ENCODE results near the gene PDZD7. TPM values are rescaled to one million over a fixed set of nuclear protein-coding genes. Genes with fewer than 3 reads are reported as not detected.

The PDZD7 gene
- total and polyA plus RNA-seq, 9 of the 15 experiments (the other 6 are each of a cell fraction or from before 2014, with no cell fraction given), result 0.04 to 0.24 (median 0.08) TPM; not detected in 3

DNA sequence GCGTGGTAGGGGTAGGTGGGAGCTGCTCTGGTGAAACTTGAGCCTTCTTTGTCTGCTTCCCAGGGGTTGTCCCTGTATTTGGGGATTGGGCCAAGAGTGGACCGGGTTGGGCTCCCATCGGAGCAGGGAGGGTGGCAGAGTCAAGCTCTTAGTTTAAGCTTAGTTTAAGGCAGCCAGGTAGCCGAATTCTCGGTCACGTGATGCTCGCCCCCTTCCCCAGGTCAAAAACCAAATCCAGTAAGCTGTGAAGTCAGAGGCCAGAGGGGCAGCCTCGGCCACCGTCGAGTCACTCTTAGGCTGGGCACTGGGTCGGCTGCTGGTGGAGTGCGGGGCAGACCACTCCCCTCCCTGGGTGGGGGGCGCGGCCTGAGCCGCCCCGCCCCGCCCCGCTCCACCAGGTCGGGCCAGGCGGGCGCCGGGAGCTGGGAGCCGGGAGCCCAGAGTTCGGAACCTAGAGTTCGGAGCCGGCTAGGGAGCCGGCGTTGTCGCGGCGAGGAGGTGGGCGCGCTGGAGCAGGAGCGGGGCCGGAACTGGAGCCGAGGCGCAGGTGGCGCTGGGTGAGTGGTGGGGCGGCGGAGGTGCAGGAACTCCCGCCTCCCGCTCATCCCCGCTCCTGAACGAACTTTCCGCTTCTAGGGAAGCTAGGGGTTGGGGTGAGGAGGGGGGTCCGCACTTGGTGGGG is 34.1 kb downstream of the PDZD7 start (continued):
- no peak for TF ChIP-seq SRSF1 (IDR thresholded peaks at IDR 0.05; ENCODE audit: low read depth, low read length)
- no peak for TF ChIP-seq FOXA3 (CRISPR knock-in tag; conservative IDR thresholded peaks at IDR 0.05 in 1 of 2, IDR thresholded peaks at IDR 0.05 in 1 of 2)
- TF ChIP-seq RHOXF2B (CRISPR knock-in tag; conservative IDR thresholded peaks at IDR 0.05), result no peak
- no peak for TF ChIP-seq CBX2 (IDR thresholded peaks at IDR 0.05; ENCODE audit: insufficient read depth, low read length, poor library complexity, severe bottlenecking)
- peak; percentile 71 for TF ChIP-seq ZBTB7A (IDR thresholded peaks at IDR 0.05; ENCODE audit: borderline replicate concordance, control insufficient read depth, low read depth, low read length)
- no peak for TF ChIP-seq TGIF2 (CRISPR knock-in tag; IDR thresholded peaks at IDR 0.05)
- peak; percentile 47 for TF ChIP-seq CBFA2T2 (conservative IDR thresholded peaks at IDR 0.05)
- TF ChIP-seq PHF8 (IDR thresholded peaks at IDR 0.05; ENCODE audit: borderline replicate concordance, low read length), result peak; percentile 25; the same call in 1 of the 2 replicates
- TF ChIP-seq ZNF431 (CRISPR knock-in tag; IDR thresholded peaks at IDR 0.05), result no peak
- TF ChIP-seq SMAD4 (CRISPR knock-in tag; conservative IDR thresholded peaks at IDR 0.05), result no peak
- no peak for TF ChIP-seq DNMT1 (IDR thresholded peaks at IDR 0.05)
- no peak for TF ChIP-seq TRIM25 (IDR thresholded peaks at IDR 0.05; ENCODE audit: borderline replicate concordance)
- TF ChIP-seq ZFX (CRISPR knock-in tag; IDR thresholded peaks at IDR 0.05), result no peak
- TF ChIP-seq BRD4 (IDR thresholded peaks at IDR 0.05), result no peak
- TF ChIP-seq NONO (IDR thresholded peaks at IDR 0.05; ENCODE audit: low read depth in 2 of 2, low read length in 1 of 2), result no peak
- TF ChIP-seq HSF4 (CRISPR knock-in tag; IDR thresholded peaks at IDR 0.05; ENCODE audit: borderline replicate concordance), result no peak
- TF ChIP-seq SNAPC5 (CRISPR knock-in tag; IDR thresholded peaks at IDR 0.05), result no peak
- TF ChIP-seq ZNF224 (CRISPR knock-in tag; IDR thresholded peaks at IDR 0.05), result no peak
- no peak for TF ChIP-seq SPI1 (IDR thresholded peaks at IDR 0.05; ENCODE audit: borderline replicate concordance, low read depth, low read length)
- TF ChIP-seq ZBTB43 (CRISPR knock-in tag; IDR thresholded peaks at IDR 0.05), result no peak
- TF ChIP-seq ZNF830 (CRISPR knock-in tag; IDR thresholded peaks at IDR 0.05), result no peak
- peak; percentile 88 for TF ChIP-seq TOE1 (IDR thresholded peaks at IDR 0.05; ENCODE audit: borderline replicate concordance)
- no peak for TF ChIP-seq TOE1 (CRISPR knock-in tag; IDR thresholded peaks at IDR 0.05; ENCODE audit: borderline replicate concordance, low read depth)
